ENCODE measurements around the gene NFIB.

- TF ChIP-seq POLR2AphosphoS5 (IDR thresholded peaks at IDR 0.05; ENCODE audit: low read depth, low read length) (no peak), POLR2A (IDR thresholded peaks at IDR 0.05; ENCODE audit: low read depth, low read length) (no peak), TAF1 (IDR thresholded peaks at IDR 0.05; ENCODE audit: low read depth, low read length) (no peak)
Measured at GRCh38 chr9:14273696-14274121, 40.2 kb downstream of the NFIB start.
